ENCODE data around the gene CNN2.

The CNN2 gene

GRCh38 chr19:1066251-1066747, 39.9 kb downstream of the CNN2 start:
- Histone ChIP-seq H3K27me3 (peaks cover 54% of the 10 kb centered on the region), H3K4me1 (no peaks in the 10 kb centered on the region; the same call in 1 of the 2 replicates), H3K36me3 (no peaks in the 10 kb centered on the region), H3K4me3 (ENCODE audit: low read depth, low read length) (no peak overlapping the region; the same call in 1 of the 2 replicates), H3K9me3 (peaks cover 7% of the 10 kb centered on the region; the same call in 1 of the 2 replicates)
- DNase-seq, result no peak
- no peak for TF ChIP-seq CTCF (IDR thresholded peaks at IDR 0.05; ENCODE audit: low read depth, low read length)

DNA sequence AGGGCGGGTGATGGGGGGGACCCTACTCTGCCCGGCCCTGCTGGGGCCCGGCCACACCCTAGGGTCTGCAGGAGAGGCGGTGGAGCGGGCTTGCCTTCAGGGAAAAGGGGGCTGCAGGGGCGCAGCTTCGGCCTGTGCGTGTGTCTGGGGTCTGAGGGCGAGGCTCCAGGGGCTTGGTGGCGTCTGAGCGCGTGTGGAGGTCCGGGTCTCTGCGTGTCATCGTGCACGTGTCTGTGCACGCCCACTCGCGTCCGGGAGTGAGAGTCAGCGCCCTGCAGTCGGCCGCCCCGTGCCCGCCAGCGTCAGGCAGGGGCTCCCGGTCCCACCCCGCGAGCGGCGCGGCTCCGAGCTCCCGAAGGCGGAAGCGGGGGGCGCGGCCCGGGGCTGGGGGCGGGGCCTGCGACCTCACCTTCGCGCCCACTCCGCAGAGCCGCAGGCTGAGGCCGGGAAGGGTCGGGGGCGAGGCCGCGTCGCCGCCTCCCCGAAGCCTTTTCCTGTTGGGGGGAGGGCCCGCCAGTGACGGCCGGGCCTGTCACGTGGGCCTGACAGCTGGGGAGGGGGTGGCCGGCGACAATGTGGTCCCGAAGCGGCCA, 40.4 kb downstream of the CNN2 start, which contains the start of gene ARHGAP45:
Gene ARHGAP45 (plus strand): TSS at position 420 of the 593 bp plus-strand sequence. CDS start 239 bp downstream, outside the sequence.
- Histone ChIP-seq H3K27me3 (peaks cover 59% of the 10 kb centered on the region), H3K4me3 (ENCODE audit: low read depth, low read length) (no peak within 1 kb of the TSS; the same call in none of the 2 replicates), H3K9me3 (peaks cover 7% of the 10 kb centered on the region; the same call in 1 of the 2 replicates), H3K36me3 (no peaks in the 10 kb centered on the region), H3K4me1 (no peaks in the 10 kb centered on the region; the same call in 1 of the 2 replicates)
- TF ChIP-seq CTCF (IDR thresholded peaks at IDR 0.05; ENCODE audit: low read depth, low read length), result no peak
- DNase-seq, result no peak

GRCh38 chr19:1067341-1067957, 41.0 kb downstream of the CNN2 start:
- Histone ChIP-seq H3K4me3 (ENCODE audit: low read depth, low read length) (no peak overlapping the region), H3K36me3 (no peaks in the 10 kb centered on the region), H3K27me3 (peaks cover 65% of the 10 kb centered on the region), H3K4me1 (no peaks in the 10 kb centered on the region; the same call in 1 of the 2 replicates), H3K9me3 (peaks cover 7% of the 10 kb centered on the region; the same call in 1 of the 2 replicates)
- DNase-seq, result no peak
- TF ChIP-seq CTCF (IDR thresholded peaks at IDR 0.05; ENCODE audit: low read depth, low read length), result no peak

- Histone ChIP-seq H3K4me1 (no peaks in the 10 kb centered on the region; the same call in 1 of the 2 replicates), H3K36me3 (no peaks in the 10 kb centered on the region), H3K9me3 (peaks cover 6% of the 10 kb centered on the region; the same call in 1 of the 2 replicates), H3K27me3 (peaks cover 69% of the 10 kb centered on the region), H3K4me3 (ENCODE audit: low read depth, low read length) (no peak overlapping the region)
- DNase-seq, result no peak
- TF ChIP-seq CTCF (IDR thresholded peaks at IDR 0.05; ENCODE audit: low read depth, low read length), result no peak
These were observed 41.9 kb downstream of the CNN2 start for GRCh38 chr19:1068009-1069001.

- TF ChIP-seq CTCF (IDR thresholded peaks at IDR 0.05; ENCODE audit: low read depth, low read length), result no peak
- Histone ChIP-seq H3K27me3 (peaks cover 69% of the 10 kb centered on the region), H3K36me3 (no peaks in the 10 kb centered on the region), H3K4me1 (peaks cover 3% of the 10 kb centered on the region; the same call in 1 of the 2 replicates), H3K4me3 (ENCODE audit: low read depth, low read length) (no peak overlapping the region), H3K9me3 (peaks cover 4% of the 10 kb centered on the region; the same call in 1 of the 2 replicates)
- no peak for DNase-seq
These were observed 42.8 kb downstream of the CNN2 start for GRCh38 chr19:1069009-1069779.
